ENCODE results near the gene CA4. TPM values are rescaled to one million over a fixed set of nuclear protein-coding genes. Genes with fewer than 3 reads are reported as not detected.
A peak's percentile ranks its signal among the peaks of the same experiment; 100 is the strongest.
"Not testable (repeated sequence)": the region's sequence is repeated elsewhere in the genome, so short reads cannot be mapped to it uniquely, and the experiment has no call there.

CA4 gene
- 1 to 10 TPM; 1.5 to 3.0 TPM for total RNA-seq
- 1.5 TPM for polyA plus RNA-seq (2013, experiment 1 of 2)
- polyA plus RNA-seq (2013, experiment 2 of 2), result 0.66 TPM
- long read RNA-seq, experiment 1, partial matches to known transcripts, result 1 of 1 reads
- long read RNA-seq, experiment 1, other reads (novel, unspliced or antisense), result 0 of 1 reads
- long read RNA-seq, experiment 2, result 0 reads
- long read RNA-seq, experiment 3, partial matches to known transcripts, result 0 of 3 reads
- long read RNA-seq, experiment 3, other reads (novel, unspliced or antisense), result 0 of 3 reads
- long read RNA-seq, experiment 4, partial matches to known transcripts, result 0 of 2 reads
- long read RNA-seq, experiment 4, other reads (novel, unspliced or antisense), result 0 of 2 reads

- Mint-ChIP-seq H3K4me1 (peaks cover 31% of the 10 kb centered on the region), H3K36me3 (ENCODE audit: low read depth) (no peaks in the 10 kb centered on the region), H3K9me3 (peaks cover 1% of the 10 kb centered on the region), H3K27me3 (ENCODE audit: insufficient read depth) (peaks cover 86% of the 10 kb centered on the region), H3K27ac (no peak within 1 kb of the TSS), H3K4me3 (peak within 1 kb of the TSS; percentile 47)
- H3K4me3 ChIP-seq (ENCODE audit: low read length), result no peak within 1 kb of the TSS
- peak; percentile 81 for DNase-seq
- peaks cover 4% of the 10 kb centered on the region for H3K4me1 ChIP-seq (ENCODE audit: control insufficient read depth, insufficient read depth, low read length)
- H3K27me3 ChIP-seq (ENCODE audit: control insufficient read depth, insufficient read depth, low read length, poor library complexity, severe bottlenecking), result peaks cover 68% of the 10 kb centered on the region
- H3K27ac ChIP-seq (ENCODE audit: low read depth, low read length), result no peak within 1 kb of the TSS
- 7 to 11% methylated on average over 39 to 81 of the region's 81 CpGs for WGBS, 2 experiments (ENCODE audit: insufficient coverage in 1 of 2, insufficient read length in 1 of 2)
- no peak within 1 kb of the TSS for H3K9ac ChIP-seq (ENCODE audit: extremely low read depth, low read length, poor library complexity, severe bottlenecking)
- H3K36me3 ChIP-seq (ENCODE audit: control insufficient read depth, insufficient read depth, low read length), result no peaks in the 10 kb centered on the region
- no peak for TF ChIP-seq CTCF (conservative IDR thresholded peaks at IDR 0.05)
- H3K9me3 ChIP-seq (ENCODE audit: control insufficient read depth, low read length), result no peaks in the 10 kb centered on the region
Observed at GRCh38 chr17:60149691-60150582, at the start of gene CA4. CA4 (plus strand) TSS chr17:60149973; CDS start chr17:60150035, 62 bp downstream.

- not testable (repeated sequence) for H3K9ac ChIP-seq (ENCODE audit: extremely low read depth, low read length, poor library complexity, severe bottlenecking); H3K36me3 Mint-ChIP-seq (ENCODE audit: low read depth); H3K36me3 ChIP-seq (ENCODE audit: control insufficient read depth, insufficient read depth, low read length); H3K9me3 Mint-ChIP-seq; H3K4me1 ChIP-seq (ENCODE audit: control insufficient read depth, insufficient read depth, low read length); H3K27me3 Mint-ChIP-seq (ENCODE audit: insufficient read depth); H3K4me3 Mint-ChIP-seq; H3K9me3 ChIP-seq (ENCODE audit: control insufficient read depth, low read length); H3K4me3 ChIP-seq (ENCODE audit: low read length); DNase-seq; H3K4me1 Mint-ChIP-seq; H3K27ac Mint-ChIP-seq; H3K27me3 ChIP-seq (ENCODE audit: control insufficient read depth, insufficient read depth, low read length, poor library complexity, severe bottlenecking); H3K27ac ChIP-seq (ENCODE audit: low read depth, low read length)
- WGBS, 2 experiments (ENCODE audit: insufficient coverage in 1 of 2, insufficient read length in 1 of 2), result no CpG with 5 or more reads among the region's 2 CpGs
Observed at GRCh38 chr17:60100577-60100976, 49.2 kb upstream of the CA4 start.

GRCh38 chr17:60102015-60102631 is 47.6 kb upstream of the CA4 start:
- H3K36me3 Mint-ChIP-seq (ENCODE audit: low read depth); H3K27ac Mint-ChIP-seq; H3K4me1 ChIP-seq (ENCODE audit: control insufficient read depth, insufficient read depth, low read length); H3K27ac ChIP-seq (ENCODE audit: low read depth, low read length); H3K27me3 Mint-ChIP-seq (ENCODE audit: insufficient read depth); H3K9me3 ChIP-seq (ENCODE audit: control insufficient read depth, low read length); H3K9ac ChIP-seq (ENCODE audit: extremely low read depth, low read length, poor library complexity, severe bottlenecking); H3K4me1 Mint-ChIP-seq; H3K27me3 ChIP-seq (ENCODE audit: control insufficient read depth, insufficient read depth, low read length, poor library complexity, severe bottlenecking); H3K9me3 Mint-ChIP-seq; H3K4me3 ChIP-seq (ENCODE audit: low read length); H3K36me3 ChIP-seq (ENCODE audit: control insufficient read depth, insufficient read depth, low read length): not testable (repeated sequence)
- DNase-seq, result peak; percentile 15
- WGBS, 2 experiments (ENCODE audit: insufficient coverage in 1 of 2, insufficient read length in 1 of 2), result 68 to 78% methylated on average over 11 of the region's 11 CpGs
- peak overlapping the region; percentile 13 for H3K4me3 Mint-ChIP-seq

All from endodermal cell (in vitro differentiated cells).